SU-DHL-6 (cell line): ENCODE measurements around the gene DPP6.

Experiments used
- H2AFZ ChIP-seq: fragments of 200-600 bp; sonication (generic); 2 replicates; pipeline ENCODE4 v1.6.1; 2014; ENCODE audit warnings: low read depth, mild to moderate bottlenecking, moderate library complexity, mixed read lengths, antibody characterized with exemption, low read length; ENCODE audit not compliant: severe bottlenecking
- H3F3A ChIP-seq: fragments of 200-600 bp; shearing (Covaris generic); 2 replicates; pipeline ENCODE4 v1.6.0; 2016; ENCODE audit warnings: antibody characterized with exemption, mild to moderate bottlenecking; ENCODE audit not compliant: insufficient read depth
- H3K27ac ChIP-seq: fragments of 200-600 bp; sonication (generic); 2 replicates; pipeline ENCODE4 v1.5.1; 2016; ENCODE audit warnings: low read depth, mild to moderate bottlenecking, low read length, moderate library complexity, mixed read lengths
- H3K27me3 ChIP-seq: fragments of 200-600 bp; sonication (generic), shearing (Covaris generic); 2 replicates; pipeline ENCODE4 v1.6.0; 2014; ENCODE audit warnings: mild to moderate bottlenecking, low read length
- H3K36me3 ChIP-seq: fragments of 200-600 bp; sonication (generic); 2 replicates; pipeline ENCODE4 v1.6.1; 2014; ENCODE audit warnings: mild to moderate bottlenecking, low read length, mixed read lengths
- H3K4me2 ChIP-seq: fragments of 300-600, 200-600 bp; shearing (Covaris generic), sonication (generic); 2 replicates; pipeline ENCODE4 v1.6.0; 2014; ENCODE audit warnings: low read length, low read depth, mild to moderate bottlenecking; ENCODE audit not compliant: poor library complexity, severe bottlenecking
- H3K4me3 ChIP-seq: fragments of 200-600 bp; sonication (generic); 2 replicates; pipeline ENCODE4 v1.5.1; 2014; ENCODE audit warnings: antibody characterized with exemption, low read length, mild to moderate bottlenecking, mixed read lengths; ENCODE audit not compliant: insufficient read depth, poor library complexity, severe bottlenecking
- H3K79me2 ChIP-seq: fragments of 200-600 bp; sonication (generic); 2 replicates; pipeline ENCODE4 v1.6.1; 2014; ENCODE audit warnings: mild to moderate bottlenecking, low read length, moderate library complexity; ENCODE audit not compliant: insufficient read depth
- H3K9ac ChIP-seq: fragments of 200-600 bp; sonication (generic); 2 replicates; pipeline ENCODE4 v1.7.0; 2014; ENCODE audit warnings: mild to moderate bottlenecking, low read length
- H3K9me2 ChIP-seq: fragments of 200-600 bp; sonication (generic); replicated peaks from 2 replicates; pipeline ENCODE4 v1.6.1; 2014; ENCODE audit warnings: low read length; ENCODE audit not compliant: insufficient read depth
- H3K9me3 ChIP-seq: fragments of 200-600 bp; sonication (generic); 2 replicates; pipeline ENCODE4 v1.6.1; 2014; ENCODE audit warnings: low read length, mixed read lengths; ENCODE audit not compliant: insufficient read depth
- H4K20me1 ChIP-seq: fragments of 200-600 bp; sonication (generic); 2 replicates; pipeline ENCODE4 v1.6.1; 2014; ENCODE audit warnings: low read depth, mild to moderate bottlenecking, antibody characterized with exemption, low read length, moderate library complexity, mixed read lengths
- EZH2phosphoT487 ChIP-seq: fragments of 200-600 bp; sonication (generic), shearing (Covaris generic); conservative IDR thresholded peaks from 2 replicates; pipeline ENCODE4 v1.6.1; 2018; ENCODE audit warnings: mild to moderate bottlenecking, antibody characterized with exemption, low read length, moderate library complexity, mixed read lengths
- TF ChIP-seq, protein P1 (sequence below): fragments of 200-600 bp; sonication (generic); IDR thresholded peaks from one replicate; pipeline ENCODE4 v1.5.1; 2017; ENCODE audit warnings: antibody characterized with exemption, mild to moderate bottlenecking, low read length, moderate library complexity; ENCODE audit not compliant: insufficient read depth, poor library complexity, severe bottlenecking

Gene DPP6

GRCh38 chr7:154863766-154864522 is 811.7 kb downstream of the DPP6 start:
- no peak overlapping the region for H3K27ac ChIP-seq
- H4K20me1 ChIP-seq = no peaks in the 10 kb centered on the region
- no peaks in the 10 kb centered on the region for H3K27me3 ChIP-seq
- H3K9ac ChIP-seq = no peak overlapping the region
- no peaks in the 10 kb centered on the region for H3K79me2 ChIP-seq
- H3K9me3 ChIP-seq = no peaks in the 10 kb centered on the region
- H3K9me2 ChIP-seq = no peaks in the 10 kb centered on the region
- no peak overlapping the region for H3K4me3 ChIP-seq
- H3K36me3 ChIP-seq = no peaks in the 10 kb centered on the region
- no peak overlapping the region for H2AFZ ChIP-seq
- no peak overlapping the region for H3K4me2 ChIP-seq
- H3F3A ChIP-seq = no peaks in the 10 kb centered on the region
- TF ChIP-seq EZH2phosphoT487 = no peak
- TF ChIP-seq, protein P1, sequence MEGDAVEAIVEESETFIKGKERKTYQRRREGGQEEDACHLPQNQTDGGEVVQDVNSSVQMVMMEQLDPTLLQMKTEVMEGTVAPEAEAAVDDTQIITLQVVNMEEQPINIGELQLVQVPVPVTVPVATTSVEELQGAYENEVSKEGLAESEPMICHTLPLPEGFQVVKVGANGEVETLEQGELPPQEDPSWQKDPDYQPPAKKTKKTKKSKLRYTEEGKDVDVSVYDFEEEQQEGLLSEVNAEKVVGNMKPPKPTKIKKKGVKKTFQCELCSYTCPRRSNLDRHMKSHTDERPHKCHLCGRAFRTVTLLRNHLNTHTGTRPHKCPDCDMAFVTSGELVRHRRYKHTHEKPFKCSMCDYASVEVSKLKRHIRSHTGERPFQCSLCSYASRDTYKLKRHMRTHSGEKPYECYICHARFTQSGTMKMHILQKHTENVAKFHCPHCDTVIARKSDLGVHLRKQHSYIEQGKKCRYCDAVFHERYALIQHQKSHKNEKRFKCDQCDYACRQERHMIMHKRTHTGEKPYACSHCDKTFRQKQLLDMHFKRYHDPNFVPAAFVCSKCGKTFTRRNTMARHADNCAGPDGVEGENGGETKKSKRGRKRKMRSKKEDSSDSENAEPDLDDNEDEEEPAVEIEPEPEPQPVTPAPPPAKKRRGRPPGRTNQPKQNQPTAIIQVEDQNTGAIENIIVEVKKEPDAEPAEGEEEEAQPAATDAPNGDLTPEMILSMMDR = no peak

- Histone ChIP-seq H3F3A (no peaks in the 10 kb centered on the region), H3K9me2 (no peaks in the 10 kb centered on the region), H3K9ac (no peak overlapping the region), H2AFZ (no peak overlapping the region), H3K36me3 (no peaks in the 10 kb centered on the region), H3K27me3 (no peaks in the 10 kb centered on the region), H3K27ac (no peak overlapping the region), H3K4me3 (no peak overlapping the region), H3K79me2 (no peaks in the 10 kb centered on the region), H3K4me2 (no peak overlapping the region), H3K9me3 (no peaks in the 10 kb centered on the region), H4K20me1 (no peaks in the 10 kb centered on the region)
- TF ChIP-seq EZH2phosphoT487 = no peak
- TF ChIP-seq, protein P1 = no peak
Measured at GRCh38 chr7:154864523-154864891, 812.3 kb downstream of the DPP6 start.

- H4K20me1 ChIP-seq = no peaks in the 10 kb centered on the region
- H3K27me3 ChIP-seq = no peaks in the 10 kb centered on the region
- no peaks in the 10 kb centered on the region for H3K79me2 ChIP-seq
- no peaks in the 10 kb centered on the region for H3K9me3 ChIP-seq
- H3K4me3 ChIP-seq = no peak overlapping the region
- no peak overlapping the region for H3K9ac ChIP-seq
- H2AFZ ChIP-seq = no peak overlapping the region
- no peak overlapping the region for H3K27ac ChIP-seq
- H3K9me2 ChIP-seq = no peaks in the 10 kb centered on the region
- H3K4me2 ChIP-seq = no peak overlapping the region
- H3K36me3 ChIP-seq = no peaks in the 10 kb centered on the region
- H3F3A ChIP-seq = no peaks in the 10 kb centered on the region
- TF ChIP-seq, protein P1 = no peak
- TF ChIP-seq EZH2phosphoT487 = no peak
Measured at GRCh38 chr7:154865984-154866685, 813.9 kb downstream of the DPP6 start.
